NCI-H2107 treated with DMSO at 0.1 percent for 48 hours (cell line): ENCODE results near the gene BCHE.

Experiments used
- DNase-seq: peaks from one replicate; lab custom pipeline; 2025; ENCODE audit not compliant: unreplicated experiment; lab: John Stamatoyannopoulos, UW

BCHE gene

DNA sequence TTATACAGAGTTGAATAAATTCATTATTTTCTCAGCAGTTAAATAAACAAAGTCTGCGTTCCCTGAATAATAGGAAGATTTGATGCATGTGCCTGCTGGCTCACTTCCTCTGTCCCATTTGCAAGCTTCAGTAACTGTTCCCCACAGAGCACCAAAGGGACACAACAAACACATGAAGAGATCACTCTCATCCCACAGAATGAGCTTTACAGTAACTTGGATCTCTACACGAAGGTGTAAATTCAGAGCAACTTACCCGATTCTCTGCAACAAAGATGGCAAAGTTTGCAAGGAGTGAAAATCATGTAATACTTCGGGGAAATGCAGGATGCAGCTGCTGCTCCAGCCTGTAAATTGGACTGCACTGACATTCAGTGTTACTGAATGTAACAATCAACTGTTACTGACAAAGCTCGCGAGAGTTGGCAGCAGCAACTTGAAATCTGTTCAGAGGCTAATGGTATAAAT lies at the start of gene BCHE:
TSS of gene BCHE (minus strand) at position 366 of the 468 bp plus-strand sequence. CDS start 6,390 bp downstream, outside the sequence.
- peak; percentile 20 for DNase-seq

DNA sequence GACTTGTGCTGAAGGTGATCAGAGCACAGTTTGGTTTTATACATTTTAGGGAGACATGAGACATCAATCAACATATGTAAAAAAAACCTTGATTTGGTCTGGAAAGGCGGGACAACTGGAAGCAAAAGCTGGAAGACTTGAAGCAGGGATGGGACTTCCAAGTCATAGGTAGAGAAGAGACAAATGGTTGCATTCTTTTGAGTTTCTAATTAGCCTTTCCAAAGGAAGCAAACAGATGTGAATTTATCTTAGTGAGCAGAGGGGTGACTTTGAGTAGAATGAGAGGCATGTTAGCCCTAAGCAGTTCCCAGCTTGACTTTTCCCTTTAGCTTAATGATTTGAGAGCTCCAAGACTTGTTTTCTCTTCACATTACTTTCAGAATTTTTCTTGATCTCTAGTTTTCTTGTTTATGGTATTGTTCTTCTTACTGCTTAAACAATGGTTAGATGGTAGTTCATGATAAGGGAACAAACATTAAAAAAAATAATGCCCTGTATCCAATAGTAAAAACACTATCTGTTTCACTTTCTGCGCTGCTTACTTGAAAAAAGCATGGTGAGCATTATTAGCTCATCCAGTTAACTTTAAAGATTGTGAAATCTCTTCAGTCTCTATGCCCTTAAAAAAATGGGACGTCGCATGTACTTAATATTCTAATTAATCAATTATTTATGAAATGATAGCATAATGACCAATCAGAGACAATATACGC lies 48.5 kb upstream of the BCHE start:
- DNase-seq = no peak

- no peak for DNase-seq
Measured at GRCh38 chr3:165884518-165884917, 47.3 kb upstream of the BCHE start.

GRCh38 chr3:165883863-165884478 lies 46.7 kb upstream of the BCHE start:
- DNase-seq = peak; percentile 71

- no peak for DNase-seq
Measured at GRCh38 chr3:165883117-165883516, 45.9 kb upstream of the BCHE start.

GRCh38 chr3:165875644-165876043 lies 38.4 kb upstream of the BCHE start:
- no peak for DNase-seq

GRCh38 chr3:165874663-165875489 lies 37.7 kb upstream of the BCHE start:
- no peak for DNase-seq

DNA sequence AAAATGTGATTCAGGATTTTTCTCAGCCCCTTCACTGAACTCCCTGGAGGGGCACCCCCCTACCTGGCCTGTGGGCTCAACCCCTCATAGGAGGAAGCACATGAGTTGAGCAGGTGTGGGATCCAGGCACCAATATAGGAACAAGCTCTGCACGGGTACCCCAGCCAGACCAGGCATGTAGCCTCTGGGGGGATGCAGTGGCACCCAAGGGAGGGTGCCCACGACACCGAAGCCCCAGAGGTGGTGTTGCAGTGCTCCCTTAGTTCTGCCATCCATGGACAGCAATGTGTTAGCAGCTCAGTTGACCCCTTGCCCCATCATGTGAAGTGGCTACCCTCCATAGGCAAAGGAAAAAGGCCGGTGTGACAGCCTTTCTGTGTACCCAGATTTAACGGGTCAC lies 30.9 kb upstream of the BCHE start:
- no peak for DNase-seq

DNA sequence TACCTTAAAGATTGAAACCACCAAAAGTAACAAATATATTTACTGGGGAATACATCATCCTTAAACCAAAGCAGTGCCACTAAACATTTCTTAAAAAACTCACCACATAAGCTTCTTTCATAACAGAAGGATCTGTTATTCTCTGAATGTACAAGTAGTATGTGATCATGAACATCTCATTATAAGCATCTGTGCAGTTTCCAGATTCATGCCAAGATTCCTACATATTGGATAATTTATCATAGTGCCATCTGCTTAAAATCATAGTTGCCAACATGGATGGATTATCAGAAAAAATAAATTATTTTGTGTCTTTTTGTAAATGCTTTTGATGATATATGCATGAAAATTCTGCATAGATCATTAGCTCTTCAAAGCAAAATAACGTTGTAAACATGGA lies 21.8 kb upstream of the BCHE start:
- DNase-seq = no peak

- DNase-seq = no peak
Measured at GRCh38 chr3:165855581-165855980, 18.4 kb upstream of the BCHE start.

DNA sequence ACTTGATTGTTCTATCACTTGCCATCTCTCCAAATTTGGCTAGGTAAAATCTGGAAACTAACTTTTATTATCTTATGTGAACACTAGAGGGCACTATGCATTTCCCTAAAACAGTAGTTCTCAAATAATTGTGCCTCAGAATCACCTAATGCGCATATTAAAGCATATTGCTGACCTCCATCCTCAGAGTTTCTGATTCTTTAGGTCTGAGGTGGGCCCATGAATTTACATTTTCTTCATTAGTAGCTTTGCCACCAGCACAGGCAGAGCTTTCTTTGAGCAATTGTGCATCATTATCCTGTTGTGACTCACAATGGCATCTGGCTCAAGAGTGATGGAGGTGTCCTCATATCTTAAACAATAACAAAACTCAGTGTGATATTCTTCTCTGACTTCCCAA lies 17.5 kb upstream of the BCHE start:
- DNase-seq = peak; percentile 58

- DNase-seq = no peak
Measured at GRCh38 chr3:165852711-165853110, 15.5 kb upstream of the BCHE start.

DNA sequence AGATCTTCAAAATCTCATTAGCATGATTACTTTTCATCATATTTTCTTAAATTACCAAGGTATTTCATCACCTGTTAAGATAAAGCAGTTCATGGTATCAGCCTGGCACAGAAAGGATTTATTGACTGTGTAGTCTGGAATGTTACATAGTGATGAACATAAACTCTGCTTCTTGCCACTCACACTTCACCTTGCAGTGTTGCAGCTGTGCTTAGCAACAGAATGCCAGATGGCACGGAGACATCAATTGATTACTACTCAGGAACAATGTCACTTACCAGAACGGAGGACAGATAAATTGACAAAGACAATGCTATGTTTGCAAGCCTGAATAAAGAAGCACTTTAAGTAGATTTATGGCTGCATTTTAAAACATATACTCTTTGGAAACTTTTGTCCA lies 15.0 kb upstream of the BCHE start:
- DNase-seq = no peak

DNA sequence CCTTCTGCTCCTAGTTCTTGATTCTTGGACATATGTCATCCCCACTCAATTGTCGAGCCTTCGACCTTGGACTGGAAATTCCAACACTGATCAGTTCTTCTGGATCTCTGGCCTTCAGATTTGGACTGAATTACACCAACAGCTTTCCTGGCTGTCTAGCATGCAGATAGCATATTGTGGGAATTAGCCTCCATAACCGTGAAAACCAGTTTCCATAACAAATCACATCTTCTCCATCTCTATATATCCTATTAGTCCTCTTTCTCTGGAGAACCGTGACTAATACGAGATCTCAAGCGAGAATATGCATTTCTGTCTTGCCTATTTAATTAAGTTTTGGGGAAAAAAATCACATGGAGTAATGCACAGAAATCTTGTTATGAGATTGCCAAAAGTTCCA lies 8.8 kb upstream of the BCHE start:
- DNase-seq = no peak

GRCh38 chr3:165839296-165840076 lies 2.3 kb upstream of the BCHE start:
- DNase-seq = peak; percentile 75

- no peak for DNase-seq
Measured at GRCh38 chr3:165837801-165838200, 578 bp upstream of the BCHE start.

DNA sequence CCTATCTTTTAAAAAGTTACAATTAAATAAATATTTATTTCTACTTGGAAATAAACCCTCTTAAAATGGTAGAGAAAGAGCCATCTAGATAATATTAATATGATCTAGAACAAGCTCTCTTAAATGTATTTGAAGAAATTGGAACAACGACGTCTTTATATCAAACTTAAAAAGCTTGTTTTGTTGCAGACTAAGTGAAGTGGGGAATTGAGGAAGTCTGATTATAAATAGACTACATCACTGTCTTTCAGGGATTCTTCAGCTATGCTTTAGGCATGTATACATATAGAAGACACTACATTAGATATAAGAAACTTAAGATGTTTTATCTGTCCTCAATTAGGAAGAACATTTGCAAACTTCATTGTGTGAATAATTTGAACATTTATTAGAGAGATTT lies 1.8 kb downstream of the BCHE start:
- DNase-seq = no peak

- no peak for DNase-seq
Measured at GRCh38 chr3:165830746-165831145, 6.5 kb downstream of the BCHE start.

- no peak for DNase-seq
Measured at GRCh38 chr3:165827883-165828282, 9.3 kb downstream of the BCHE start.

- DNase-seq = no peak
Measured at GRCh38 chr3:165827233-165827632, 10.0 kb downstream of the BCHE start.

DNA sequence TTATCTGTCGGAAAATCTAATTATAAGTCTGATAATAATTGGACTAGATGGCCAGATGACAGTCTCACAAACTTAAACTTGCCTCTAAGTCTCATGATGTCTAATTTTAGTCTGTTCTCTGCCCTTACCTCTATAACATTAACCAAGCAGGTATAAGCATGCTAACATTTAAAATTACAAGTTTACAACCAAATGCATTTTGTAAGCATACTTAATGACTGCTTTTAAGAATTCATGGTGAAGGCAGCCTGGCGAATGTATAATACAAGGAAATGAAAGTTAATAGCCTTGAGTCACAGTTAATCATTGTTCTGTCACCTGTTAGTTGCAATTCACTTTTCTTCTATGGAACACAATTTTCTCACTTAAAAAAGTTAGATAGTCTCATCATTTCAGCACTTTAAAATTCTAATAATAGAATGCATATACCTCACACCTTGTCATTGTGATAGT lies 16.5 kb downstream of the BCHE start:
- no peak for DNase-seq
